Superior temporal gyrus (tissue), 1 donor: Measurements from ENCODE around the gene CALML6.
A peak's percentile ranks its signal among the peaks of the same experiment; 100 is the strongest.

ENCODE experiments used
- DNase-seq: peaks from one replicate; pipeline ENCODE4 v3.0.0-alpha.2; 2016; ENCODE audit errors: extremely low spot score

The CALML6 gene

DNA sequence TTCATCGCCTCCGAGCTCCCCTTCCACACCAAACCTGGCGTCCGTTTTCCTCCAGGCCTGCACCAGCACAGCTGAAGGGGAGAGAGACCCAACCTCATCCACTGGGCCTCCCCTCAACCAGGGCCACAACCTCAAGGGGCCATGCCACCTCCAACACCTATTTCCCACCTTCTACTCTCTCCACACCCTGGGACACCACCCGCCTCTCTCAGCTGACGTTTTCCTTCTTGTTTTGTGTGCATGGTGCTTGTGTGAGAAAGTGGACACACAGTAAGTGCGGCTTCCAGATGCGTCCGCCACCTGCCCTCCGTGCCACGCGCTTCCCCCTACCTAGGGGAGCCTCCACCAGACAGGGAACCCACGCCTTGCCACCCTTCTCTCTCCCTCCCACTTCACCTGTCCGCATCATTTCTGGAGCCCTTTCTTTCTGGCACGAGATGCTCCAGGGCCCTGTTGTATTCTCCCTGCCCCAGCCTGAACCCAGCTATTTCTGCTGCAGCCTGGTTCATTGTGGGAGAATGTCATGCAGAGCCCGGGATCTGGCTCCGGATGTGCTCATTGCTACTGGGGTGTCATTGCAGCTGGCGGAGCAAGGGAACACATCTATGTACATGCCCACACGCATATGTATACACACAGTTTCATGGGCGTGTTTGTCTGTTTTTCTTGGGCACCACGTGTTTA is 22.8 kb upstream of the CALML6 start:
- no peak for DNase-seq

DNA sequence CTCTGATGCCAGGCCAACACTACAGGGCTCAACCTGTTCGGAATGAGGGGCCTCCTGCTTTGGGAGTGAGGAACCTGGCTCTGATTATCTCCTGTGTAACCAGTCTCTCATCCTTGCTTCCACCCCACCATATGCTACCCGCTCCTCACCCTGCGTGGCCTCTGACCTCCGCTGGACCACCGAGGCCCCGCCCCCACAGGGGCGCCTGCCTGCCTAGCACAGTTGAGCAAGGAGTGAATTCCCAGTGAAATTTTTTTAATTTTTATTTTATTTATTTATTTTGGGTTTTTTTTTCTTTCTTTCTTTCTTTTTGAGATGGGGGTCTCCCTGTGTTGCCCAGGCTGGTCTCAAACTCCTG is 22.3 kb upstream of the CALML6 start:
- DNase-seq = no peak

DNA sequence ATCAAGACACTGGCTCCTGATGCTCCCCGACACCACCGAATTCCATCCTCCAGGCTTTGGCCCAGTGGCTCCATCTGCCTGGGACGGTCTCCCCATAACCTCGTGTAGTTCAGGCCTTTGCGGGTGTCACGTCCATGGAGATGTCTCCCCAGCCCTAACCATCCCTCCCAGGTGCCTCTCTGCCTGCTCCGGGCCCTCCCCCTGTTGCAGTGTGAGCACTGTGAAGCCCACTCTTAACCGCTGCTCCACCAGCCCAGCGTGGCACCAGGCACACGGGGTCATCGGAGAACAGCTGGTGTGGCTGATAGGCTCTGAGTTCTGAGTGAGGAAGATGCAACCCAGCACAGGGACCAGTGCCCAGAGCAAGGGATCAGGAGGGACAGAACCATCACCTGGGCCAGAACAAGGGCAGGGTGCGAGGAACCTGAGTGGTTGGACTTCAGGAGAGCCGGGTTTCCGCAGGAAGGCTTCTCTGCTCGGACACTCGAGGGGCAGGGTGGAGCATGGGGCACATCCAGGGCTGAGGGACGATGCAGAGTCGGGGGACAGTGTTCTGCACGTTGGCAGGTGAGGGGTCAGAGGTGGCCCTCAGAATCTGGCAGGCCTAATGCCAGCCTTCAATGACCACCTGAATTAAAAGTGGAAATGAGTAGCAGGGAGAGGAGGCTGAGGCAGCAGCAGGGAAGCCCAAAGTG is 21.6 kb upstream of the CALML6 start:
- no peak for DNase-seq

DNA sequence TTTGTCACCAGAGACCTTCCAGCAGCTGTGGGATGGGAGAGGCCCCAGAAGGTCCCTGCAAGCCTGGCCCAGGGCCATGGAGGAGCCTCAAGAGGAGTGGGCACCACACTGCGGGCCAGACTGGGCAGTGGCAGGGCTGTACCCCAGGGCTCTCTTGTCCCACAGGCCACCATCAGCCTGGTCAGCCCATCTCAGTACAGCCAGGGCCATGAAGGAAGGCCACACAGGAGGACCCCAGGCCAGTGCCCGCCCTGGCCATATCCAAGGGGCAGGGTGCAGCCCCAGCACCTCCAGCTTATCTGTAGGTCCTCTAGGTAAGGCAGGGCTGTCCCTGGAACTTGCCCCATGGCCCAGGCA is 21.1 kb upstream of the CALML6 start:
- DNase-seq = no peak

DNA sequence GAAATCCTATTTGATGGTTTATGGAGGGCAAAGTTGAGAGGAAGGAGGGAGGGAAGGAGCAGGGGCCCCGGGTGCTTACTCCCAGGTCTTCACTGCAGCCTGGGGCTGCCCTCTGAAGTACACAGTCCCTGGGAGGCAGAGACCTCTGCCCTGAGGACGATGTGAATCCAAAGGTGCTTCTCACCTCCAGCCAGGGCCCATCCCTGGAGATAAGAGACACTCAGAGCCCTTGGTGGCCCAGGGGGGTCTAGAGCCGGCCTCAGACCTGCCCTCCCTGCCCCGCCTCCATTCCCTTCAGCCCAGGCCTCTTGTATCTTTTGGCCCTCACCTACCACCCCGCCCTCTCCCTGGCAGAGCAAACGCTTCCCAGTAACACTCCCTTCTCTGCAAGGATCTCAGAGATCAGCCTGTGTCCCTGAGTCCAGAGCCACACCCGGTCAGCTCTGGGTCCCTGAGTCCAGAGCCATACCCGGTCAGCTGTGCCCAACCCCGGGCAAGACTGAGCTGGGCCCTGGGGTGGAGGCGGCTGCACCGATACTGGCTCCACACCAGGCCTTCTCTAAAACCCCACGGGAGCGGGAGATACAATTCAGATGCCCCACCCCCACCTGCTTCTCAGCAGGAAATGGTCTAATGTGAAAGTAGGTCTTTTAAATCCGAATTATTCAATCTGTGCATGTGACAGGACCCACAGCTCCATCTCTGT is 20.6 kb upstream of the CALML6 start:
- no peak for DNase-seq

DNA sequence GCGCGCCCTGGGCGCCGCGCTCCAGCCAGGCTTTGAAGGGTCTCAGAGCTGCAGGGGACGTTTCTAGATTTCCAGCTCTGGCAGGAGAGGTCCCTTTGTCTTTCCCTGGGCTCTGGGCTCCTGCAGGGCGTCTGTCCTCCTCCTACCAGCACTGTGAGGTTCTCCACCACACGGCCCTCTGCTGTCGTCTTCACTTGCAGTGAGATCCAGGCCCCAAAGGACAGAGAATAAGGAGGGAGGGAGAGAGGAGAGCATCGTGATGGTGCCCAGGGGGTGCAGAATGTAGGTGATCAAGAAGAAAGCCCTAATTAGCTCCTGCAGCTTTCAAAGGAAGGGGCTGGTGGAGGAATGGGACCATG is 20.0 kb upstream of the CALML6 start:
- no peak for DNase-seq

DNA sequence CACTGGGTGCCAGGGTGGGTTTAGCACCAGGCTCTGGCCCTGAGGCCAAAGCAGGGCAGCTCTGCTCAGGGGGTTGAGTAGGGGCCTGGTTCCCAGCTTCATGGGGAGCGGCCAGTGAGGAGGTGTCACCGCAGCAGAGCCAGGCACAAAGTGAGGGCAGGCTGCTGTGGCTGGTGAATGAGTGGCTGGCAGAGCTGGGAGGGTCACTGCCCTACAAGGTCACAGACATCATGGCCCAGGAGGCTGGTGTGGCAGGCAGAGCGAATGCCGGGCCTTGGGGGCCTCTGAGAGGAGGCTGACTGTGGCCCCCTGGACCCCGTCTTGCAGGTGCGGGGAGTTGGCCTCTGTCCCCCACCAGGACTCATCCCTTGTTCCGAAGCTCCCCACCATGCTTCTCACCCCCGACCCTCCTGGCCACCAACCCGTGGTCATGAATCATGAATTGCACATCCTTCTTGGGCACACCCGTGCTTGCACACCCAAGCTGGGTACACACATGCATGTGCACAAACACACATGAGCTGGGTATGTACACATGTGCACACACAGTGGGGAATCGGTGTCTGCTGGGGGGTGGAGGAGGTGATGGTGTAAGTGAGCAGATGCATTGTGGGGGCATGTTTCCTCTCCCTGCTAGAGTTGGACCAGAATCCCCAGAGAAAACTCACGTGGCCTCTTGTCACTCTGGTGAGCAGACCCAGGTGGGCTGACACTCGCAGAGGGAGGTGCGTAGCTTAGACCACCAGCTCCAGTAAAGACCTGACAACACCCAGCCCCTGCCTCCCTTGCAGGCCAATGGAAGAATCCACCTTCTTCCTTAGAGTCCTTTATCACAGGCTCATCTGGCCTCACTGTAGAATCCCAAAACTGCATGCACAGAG is 19.4 kb upstream of the CALML6 start:
- no peak for DNase-seq

DNA sequence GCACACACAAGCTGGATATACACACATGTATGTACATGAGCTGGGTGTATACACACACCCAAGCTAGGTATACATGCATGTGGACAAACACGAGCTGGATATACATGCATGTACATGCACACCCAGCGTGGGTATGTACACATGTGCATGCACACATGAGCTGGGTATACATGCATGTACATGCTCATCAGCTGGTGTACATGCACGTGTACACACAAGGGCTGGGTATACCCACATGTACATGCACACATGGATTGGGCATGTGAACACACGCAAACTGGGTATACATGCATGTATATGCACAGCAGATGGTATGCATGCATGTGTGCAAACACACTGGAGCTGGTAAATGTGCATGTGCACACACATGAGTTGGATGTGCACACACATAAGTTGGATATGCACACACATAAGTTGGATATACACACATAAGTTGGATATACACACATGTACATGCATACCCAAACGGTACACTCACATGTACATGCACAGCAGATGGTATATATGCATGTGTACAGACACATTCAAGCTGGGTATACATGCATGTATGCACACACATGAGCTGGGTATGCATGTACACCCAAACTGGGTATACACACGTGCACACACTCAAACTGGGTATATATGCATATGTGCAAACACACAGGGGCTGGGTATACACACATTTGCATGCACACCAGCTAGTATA is 16.7 kb upstream of the CALML6 start:
- no peak for DNase-seq

DNA sequence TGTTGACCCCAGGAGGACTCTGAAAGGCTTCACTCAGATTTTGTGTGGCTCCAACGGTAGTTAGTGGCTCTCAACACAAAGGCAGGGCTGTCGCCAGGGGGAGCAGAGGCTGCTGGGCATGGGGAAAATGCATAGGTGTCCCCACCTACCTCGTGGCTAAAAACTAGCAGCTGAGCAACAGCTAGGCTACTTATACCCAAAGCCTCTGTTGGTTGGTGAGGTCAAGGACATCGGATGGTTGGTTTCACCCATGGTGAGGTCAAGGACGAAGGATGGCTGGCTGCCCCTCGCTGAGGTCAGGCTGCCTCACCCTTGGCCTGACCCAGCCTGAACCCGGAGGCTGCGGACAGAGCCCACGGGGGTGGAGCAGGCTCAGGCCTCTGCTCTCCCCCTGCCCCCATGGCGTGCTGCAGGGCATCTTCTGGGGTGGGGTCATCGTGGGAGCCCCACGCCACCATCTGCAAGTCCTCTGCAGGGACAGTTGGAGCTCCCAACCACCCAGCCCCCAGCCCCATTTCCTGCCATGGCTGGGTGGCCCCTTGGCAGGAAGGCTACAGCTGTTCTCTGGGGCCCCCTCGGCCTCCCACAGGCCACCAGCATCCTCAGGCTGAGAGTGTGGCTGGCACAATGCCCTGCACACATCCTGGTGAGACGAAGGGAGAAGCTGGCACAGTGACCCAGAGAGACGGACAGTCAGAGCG is 15.6 kb upstream of the CALML6 start:
- DNase-seq = no peak

DNA sequence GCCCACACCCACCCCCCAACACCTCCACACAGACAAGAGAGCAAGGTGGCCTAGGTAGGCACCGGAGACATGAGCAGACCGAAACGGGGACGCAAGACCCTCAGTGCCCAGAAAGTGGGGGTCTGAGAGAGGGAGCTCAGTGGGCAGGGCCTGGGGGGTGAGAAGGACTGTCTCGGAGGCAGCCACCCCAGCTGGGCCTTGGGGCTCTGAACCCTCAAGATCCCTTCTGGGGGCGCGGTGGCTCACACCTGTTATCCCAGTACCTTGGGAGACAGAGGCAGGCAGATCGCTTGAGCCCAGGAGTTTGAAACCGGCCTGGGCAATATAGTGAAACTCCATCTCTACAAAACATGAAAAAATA is 15.1 kb upstream of the CALML6 start:
- DNase-seq = no peak

DNA sequence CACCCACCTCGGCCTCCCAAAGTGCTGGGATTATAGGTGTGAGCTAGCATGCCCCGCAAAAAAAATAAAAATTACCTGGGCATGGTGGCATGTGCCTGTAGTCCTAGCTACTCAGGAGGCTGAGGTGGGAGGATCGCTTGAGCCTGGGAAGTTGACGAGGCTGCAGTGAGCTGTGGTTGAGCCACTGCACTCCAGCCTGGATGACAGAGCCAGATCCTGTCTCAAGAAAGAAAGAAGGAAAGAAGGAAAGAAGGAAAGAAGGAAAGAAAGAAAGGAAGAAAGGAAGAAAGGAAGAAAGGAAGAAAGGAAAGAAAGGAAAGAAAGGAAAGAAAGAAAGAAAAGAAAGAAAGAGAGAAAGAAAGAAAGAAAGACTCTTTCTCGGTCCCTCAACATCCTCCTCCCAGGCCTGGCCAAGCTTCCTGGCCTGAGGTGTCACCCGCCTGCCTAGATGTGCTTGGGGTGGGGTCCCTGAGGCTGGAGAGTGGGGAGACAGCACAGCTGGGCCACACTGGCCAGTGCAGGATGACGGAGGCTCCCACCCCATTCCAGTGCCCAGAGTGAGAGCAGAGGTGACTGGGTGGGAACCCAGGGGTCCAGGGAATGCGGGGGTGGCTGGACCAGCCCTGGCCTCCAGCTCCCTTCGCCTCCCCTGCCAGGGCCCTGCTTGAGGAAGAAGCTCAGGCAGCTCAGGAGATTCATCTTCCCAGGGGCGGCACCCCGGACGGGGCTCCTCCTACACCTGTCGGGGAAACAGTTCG is 14.0 kb upstream of the CALML6 start:
- DNase-seq = no peak

DNA sequence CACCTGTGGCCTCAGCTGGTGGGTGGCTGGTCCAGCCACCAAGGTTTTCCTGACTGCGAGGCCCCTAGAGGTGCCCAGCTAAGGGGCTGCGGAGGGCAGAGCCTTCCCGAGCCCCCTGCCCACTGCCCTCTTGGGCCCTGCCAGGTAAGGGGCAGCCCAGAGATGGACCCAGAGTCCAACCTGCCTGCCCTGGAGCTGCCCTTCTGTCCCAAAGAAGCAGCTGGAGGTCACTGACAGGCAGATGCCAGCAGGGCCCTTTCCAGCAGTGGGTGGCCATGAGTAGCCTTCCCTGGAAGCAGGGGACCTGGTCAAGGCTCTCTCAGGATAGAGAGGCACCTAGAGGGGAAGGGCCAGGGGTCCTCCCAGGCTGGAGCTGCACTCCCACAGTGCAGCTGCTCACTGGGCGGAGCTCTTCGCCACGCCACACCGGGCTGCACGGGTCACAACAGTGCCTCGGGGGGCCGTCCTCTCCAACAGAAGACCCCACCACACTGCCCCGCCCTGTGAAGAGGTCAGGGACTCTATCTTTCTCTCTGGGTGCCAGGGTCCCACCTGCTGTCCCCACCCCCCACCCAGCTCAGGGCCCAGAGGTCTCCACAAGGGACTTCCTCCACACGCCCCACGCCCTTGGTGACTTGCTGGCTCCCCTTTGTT is 13.3 kb upstream of the CALML6 start:
- DNase-seq = no peak

DNA sequence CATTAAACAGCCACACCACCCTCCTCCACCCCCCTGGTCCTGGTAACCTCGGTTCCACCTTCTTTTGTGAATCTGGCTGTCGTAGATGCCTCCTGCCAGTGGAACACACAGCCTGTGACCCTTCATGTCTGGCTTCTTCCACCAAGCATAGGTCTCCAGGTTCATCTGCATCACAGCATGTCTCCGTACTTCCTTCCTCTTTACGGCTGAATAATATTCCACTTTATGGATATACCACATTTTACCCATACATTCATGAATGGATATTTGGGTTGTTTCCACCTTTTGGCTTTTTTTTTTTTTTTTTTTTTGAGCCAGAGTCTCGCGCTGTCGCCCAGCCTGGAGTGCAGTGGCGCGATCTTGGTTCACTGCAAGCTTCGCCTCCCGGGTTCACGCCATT is 11.8 kb upstream of the CALML6 start:
- no peak for DNase-seq

DNA sequence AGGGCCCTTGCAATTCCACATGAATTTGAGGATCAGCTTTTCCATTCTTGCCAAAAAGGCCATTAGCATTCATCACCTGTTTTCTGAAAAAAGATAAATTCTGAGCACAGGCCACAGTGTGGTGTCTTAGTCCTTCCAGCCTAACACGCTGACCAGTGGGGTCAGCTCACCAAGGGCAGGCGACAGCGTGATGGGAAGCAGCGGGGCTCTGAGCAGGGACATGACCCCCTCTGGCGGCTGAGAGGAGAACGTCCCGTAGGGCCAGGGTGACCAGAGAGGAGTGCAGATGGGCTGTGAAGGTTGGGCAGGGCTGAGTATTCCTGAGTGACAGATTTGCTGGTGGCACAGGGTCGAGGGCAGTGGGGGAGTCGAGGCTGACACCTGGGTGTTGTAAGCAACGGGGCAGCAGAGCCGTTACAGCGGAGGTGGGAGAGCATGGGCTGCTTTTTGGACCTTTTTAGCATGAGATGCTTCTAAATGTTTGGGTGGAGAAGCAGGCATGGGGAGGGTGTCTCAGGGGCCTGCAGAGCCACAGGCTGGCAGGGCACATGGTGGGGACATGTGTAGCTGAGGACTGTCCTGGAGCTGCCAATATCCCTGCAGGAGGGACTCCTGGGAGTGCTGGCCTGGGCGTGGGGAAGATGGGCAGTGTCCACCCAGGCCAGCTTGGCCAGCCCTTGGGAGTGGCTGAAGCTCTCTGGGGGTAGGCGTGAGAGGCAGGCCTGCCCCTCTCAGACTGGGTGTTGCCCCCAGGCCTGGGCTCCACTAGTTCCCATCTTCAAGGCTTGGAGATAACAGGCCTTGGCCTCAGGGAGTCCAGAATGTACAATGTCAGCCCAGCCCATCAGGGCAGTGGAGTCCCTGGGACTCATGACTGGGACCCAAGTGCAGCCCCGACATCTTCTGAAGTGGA is 8.6 kb upstream of the CALML6 start:
- DNase-seq = peak; percentile 89

DNA sequence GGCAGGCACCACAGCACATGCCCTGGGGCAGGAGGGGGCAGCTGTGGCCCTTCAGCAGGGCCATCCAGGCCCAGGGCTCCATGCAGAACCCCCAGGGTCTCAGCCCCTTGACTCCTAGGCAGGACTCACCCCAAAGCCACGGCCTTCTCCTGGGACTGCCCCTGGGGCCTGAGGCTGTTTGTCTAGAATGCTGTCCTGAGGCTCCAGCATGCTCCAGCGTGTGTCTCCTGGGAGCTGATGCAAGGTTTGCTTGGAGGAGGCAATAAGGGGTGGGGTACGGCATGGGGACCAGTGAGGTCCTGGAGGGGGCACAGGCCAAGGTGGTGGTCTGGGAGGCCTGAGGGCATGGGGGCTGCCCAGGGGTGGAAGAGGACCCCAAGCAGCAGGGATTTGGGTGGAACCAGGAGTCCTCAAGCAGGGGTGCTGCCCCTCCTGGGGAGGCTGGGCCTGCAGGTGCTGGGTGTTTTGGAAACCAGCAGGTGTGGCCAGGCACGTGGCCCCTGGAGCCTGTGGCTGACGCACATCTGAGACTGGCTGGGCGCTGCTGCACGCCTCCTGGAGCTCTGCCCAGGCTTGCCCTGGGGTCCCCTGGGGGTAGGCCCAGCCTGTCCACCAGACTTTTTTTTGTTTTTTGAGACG is 7.8 kb upstream of the CALML6 start:
- DNase-seq = no peak

DNA sequence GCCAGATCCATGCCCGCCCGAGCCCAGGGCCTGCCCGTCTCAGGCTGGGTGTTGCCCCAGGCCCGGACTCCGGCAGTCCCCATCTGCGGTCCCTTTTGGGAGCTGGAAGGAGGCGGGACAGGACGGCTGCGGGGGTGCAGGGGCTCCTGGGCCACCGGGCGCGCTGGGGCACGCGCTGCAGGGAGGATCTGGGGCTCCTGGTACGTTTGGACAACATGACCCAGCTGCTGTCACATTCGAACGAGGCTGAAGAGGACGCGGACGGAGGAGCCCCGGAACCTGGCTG is 6.6 kb upstream of the CALML6 start:
- DNase-seq = no peak

DNA sequence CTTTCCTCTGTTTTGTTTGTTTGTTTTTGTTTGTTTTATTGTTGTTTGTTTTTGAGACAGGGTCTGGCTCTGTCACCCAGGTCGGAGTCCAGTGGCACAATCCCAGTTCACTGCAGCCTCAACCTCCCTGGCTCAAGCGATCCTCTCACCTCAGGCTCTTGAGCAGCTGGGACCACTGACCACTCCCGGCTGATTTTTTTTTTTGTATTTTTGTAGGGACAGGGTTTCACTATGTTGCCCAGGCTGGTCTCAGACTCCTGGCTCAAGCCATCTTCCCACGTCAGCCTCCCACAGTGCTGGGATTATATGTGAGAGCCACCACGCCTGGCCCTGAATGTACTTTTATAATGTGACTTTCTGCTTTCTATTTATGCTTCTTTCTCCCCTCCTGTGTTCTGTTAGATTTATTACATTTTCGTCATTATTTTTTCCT is 5.0 kb upstream of the CALML6 start:
- no peak for DNase-seq

DNA sequence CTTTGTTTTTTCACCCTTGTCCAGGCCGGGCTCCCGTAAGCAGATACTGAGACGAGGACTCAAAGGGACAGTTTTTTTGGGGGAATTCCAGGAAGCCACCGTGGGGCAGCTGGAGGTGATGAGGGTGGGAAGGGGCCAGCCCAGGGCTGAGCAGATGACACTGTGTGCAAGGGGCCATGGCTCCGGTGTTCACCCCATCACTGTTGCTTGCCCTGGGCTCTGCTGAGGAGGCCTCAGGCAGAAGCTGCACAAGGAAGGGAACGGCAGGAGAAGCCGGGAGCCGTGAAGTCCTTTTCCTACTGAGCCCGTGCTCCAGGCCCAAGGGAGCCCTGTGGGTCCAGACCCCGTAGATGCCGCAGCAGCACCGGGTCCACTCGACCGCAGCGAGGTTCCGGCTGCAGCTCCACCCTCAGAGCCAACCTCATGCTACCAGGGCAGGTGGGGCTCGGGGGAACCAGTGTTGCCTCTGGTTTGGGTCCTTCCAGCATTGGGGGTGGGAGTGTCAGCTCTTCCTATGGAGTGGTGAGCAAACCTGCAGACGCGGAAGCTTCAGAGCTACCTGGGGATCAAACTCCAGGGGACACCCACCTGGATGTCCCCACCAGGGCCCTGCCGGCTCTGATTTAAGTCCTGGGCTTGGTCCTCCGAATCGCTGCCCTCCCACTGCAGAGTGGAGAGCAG is 4.3 kb upstream of the CALML6 start:
- no peak for DNase-seq
